A549 (cell line): ENCODE data around the gene CEACAM1.

Experiments used
- CBX8 ChIP-seq: fragments of 200-600 bp; sonication (generic); IDR thresholded peaks from 2 replicates; pipeline ENCODE4 v1.6.1; 2016
- HDAC2 ChIP-seq: fragments of 200-600 bp; sonication (generic); IDR thresholded peaks from 2 replicates; pipeline ENCODE4 v1.6.1; 2016
- JUNB ChIP-seq: fragments of >200 bp; sonication (Bioruptor Twin); formaldehyde crosslinking; IDR thresholded peaks from 2 replicates; pipeline ENCODE4 v1.6.1; 2016
- POLR2A ChIP-seq: IDR thresholded peaks from 2 replicates; pipeline ENCODE4 v1.6.1; 2012; ENCODE audit warnings: mild to moderate bottlenecking, low read length
- RCOR1 ChIP-seq: fragments of 150-350 bp; IDR thresholded peaks from 2 replicates; pipeline ENCODE4 v1.6.1; 2014; ENCODE audit warnings: antibody characterized with exemption, low read length, low read depth
- RNF2 ChIP-seq: fragments of 200-600 bp; sonication (generic); IDR thresholded peaks from 2 replicates; pipeline ENCODE4 v1.6.1; 2016; ENCODE audit warnings: low read depth, mild to moderate bottlenecking, antibody characterized with exemption, moderate library complexity, borderline replicate concordance
- SMC3 ChIP-seq: fragments of >200 bp; sonication (Bioruptor Twin); formaldehyde crosslinking; IDR thresholded peaks from 3 replicates; pipeline ENCODE4 v1.6.1; 2018; ENCODE audit warnings: inconsistent platforms
- TP53 ChIP-seq: fragments of 250-450 bp; sonication (Bioruptor Pico); IDR thresholded peaks from 2 replicates; pipeline ENCODE4 v1.5.0; 2021; ENCODE audit warnings: mild to moderate bottlenecking, moderate library complexity
- ZFP36 ChIP-seq: fragments of 450-650 bp; IDR thresholded peaks from 2 replicates; pipeline ENCODE4 v1.6.1; 2014; ENCODE audit warnings: borderline replicate concordance; ENCODE audit not compliant: partially characterized antibody
- TF ChIP-seq, protein P1 (sequence below): fragments of >200 bp; sonication (Bioruptor Twin); formaldehyde crosslinking; IDR thresholded peaks from 3 replicates; pipeline ENCODE4 v1.5.1; 2016
- TF ChIP-seq, protein P2 (sequence below): IDR thresholded peaks from 2 replicates; pipeline ENCODE4 v1.6.1; 2012

DNA sequence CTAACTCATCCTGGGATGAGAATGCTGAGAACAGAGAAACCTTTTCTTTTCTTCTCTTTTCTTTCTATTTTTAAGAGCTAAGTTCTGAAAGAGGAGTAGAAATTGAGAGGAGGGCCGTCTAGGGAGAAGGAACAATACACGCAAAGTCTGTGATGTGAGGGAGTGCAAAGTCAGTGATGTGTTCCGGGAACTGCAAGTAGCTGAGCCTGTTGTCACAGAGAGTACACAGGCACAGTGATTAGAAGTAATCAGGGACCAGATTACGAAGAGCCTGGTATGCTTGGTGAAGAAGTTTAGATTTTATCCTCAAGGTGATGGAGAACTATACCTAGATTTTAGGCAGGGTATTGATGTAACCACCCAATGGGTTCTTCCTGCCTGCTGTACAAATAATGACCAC, 53.5 kb downstream of the CEACAM1 start:
- TF ChIP-seq JUNB: no peak
- TF ChIP-seq POLR2A: no peak
- TF ChIP-seq, protein P1, sequence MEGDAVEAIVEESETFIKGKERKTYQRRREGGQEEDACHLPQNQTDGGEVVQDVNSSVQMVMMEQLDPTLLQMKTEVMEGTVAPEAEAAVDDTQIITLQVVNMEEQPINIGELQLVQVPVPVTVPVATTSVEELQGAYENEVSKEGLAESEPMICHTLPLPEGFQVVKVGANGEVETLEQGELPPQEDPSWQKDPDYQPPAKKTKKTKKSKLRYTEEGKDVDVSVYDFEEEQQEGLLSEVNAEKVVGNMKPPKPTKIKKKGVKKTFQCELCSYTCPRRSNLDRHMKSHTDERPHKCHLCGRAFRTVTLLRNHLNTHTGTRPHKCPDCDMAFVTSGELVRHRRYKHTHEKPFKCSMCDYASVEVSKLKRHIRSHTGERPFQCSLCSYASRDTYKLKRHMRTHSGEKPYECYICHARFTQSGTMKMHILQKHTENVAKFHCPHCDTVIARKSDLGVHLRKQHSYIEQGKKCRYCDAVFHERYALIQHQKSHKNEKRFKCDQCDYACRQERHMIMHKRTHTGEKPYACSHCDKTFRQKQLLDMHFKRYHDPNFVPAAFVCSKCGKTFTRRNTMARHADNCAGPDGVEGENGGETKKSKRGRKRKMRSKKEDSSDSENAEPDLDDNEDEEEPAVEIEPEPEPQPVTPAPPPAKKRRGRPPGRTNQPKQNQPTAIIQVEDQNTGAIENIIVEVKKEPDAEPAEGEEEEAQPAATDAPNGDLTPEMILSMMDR: no peak
- TF ChIP-seq ZFP36: no peak
- TF ChIP-seq HDAC2: no peak
- no peak for TF ChIP-seq RNF2
- TF ChIP-seq CBX8: no peak
- no peak for TF ChIP-seq RCOR1
- no peak for TF ChIP-seq TP53
- no peak for TF ChIP-seq SMC3
- TF ChIP-seq, protein P2, sequence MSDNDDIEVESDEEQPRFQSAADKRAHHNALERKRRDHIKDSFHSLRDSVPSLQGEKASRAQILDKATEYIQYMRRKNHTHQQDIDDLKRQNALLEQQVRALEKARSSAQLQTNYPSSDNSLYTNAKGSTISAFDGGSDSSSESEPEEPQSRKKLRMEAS: no peak
